Stimulated activated CD8-positive, alpha-beta memory T cell treated with anti-CD3 and anti-CD28 coated beads, Interleukin-12 subunit alpha, Interleukin-12 subunit beta, amount 100 ng/mL, for 1 hour (primary cell): ENCODE measurements around the gene DERL2.
"Not testable (repeated sequence)": the region's sequence is repeated elsewhere in the genome, so short reads cannot be mapped to it uniquely, and the experiment has no call there.

ENCODE experiments used
- DNase-seq: peaks from one replicate; pipeline ENCODE4 v3.0.0-alpha.2; 2020; ENCODE audit warnings: low read depth

Gene DERL2

GRCh38 chr17:5435781-5436315 is 50.1 kb downstream of the DERL2 start:
- DNase-seq = not testable (repeated sequence)

GRCh38 chr17:5434984-5435383 is 51.0 kb downstream of the DERL2 start:
- no peak for DNase-seq

GRCh38 chr17:5431949-5432556 is 53.9 kb downstream of the DERL2 start:
- no peak for DNase-seq

GRCh38 chr17:5431234-5431633 is 54.7 kb downstream of the DERL2 start:
- not testable (repeated sequence) for DNase-seq

DNA sequence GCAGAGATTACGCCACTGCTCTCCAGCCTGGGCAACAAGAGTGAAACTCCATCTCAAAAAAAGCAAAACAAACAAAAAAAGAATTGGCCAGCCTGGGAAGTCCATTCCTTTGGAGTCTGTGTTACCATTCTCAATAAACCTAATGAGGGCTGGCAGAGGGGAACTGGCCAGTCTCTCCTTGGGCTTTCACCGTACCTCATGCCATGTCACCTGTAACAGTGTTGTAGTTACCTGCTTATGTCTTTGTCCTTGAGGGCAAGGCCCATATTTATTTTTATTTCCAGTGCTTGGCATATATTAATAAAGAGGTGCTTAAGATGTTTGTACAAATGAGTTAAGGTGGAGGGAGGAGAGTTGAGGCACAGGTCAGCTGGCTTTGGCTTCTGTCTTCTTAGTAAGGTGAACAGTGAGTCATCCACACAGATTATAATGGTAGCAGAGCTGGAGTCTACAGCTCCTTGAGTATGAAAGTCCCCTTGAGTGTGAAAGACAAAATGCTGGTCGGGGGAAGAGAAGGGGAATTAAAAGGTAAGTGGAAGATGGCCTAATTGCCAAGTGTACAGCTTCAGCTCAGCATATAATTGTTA is 55.5 kb downstream of the DERL2 start:
- DNase-seq = no peak

DNA sequence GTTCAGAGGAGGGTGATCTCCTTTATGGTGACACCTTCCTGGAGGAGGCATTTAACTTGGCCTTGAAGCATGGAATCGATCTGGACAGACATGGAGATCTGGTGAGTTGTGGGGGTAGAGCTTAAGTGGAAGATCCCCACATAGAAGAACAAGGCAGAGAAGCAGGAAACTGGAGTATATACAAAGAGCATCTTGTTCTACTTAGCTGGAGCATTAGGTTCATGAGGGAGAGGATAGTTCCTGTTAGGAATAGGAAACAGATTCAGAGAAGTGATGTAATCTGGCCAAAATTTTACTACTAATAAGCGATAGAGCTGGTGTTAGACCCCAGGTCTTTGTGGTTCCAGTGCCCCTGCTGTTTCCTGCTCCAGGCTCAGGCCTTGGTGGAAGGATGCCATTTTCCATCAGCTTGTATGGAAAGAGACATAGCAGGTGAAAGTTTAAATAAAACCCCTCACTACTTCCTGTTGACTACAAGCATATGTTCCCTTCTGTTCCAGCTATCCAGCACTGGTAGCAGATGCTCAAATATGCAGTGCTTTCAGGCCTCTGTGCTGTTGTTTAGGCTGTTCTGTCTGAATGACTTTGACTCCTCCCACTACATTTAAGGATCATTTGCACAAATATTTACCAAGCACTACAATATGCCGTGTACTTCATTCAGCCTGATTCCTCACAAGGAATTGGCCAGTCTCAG is 56.6 kb downstream of the DERL2 start:
- no peak for DNase-seq

GRCh38 chr17:5425826-5426225 is 60.2 kb downstream of the DERL2 start:
- DNase-seq = no peak

DNA sequence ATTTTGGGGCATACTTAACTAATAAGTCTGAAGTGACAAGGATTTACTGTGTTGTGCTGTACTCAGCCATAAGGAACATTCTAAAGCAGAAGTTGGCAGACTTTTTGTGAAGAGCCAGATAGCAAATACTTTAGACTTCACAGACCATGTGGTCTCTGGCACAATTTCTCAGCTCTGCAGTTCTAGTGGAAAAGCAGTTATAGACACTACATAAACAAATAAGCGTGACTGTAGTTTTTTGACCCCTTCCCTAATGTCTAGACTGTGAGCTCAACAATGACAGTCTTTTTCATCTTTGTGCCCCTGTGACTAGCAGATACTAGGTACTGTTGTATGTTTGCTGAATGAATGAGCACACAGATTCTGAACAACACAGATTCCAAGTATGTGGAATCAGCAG is 61.1 kb downstream of the DERL2 start:
- no peak for DNase-seq

- no peak for DNase-seq
These were observed 63.5 kb downstream of the DERL2 start for GRCh38 chr17:5422505-5422904.
